OCI-LY1 (cell line): Measurements from ENCODE around the gene TEC.

Experiments
- H2AFZ ChIP-seq: fragments of 200-600 bp; sonication (generic), shearing (Covaris generic); 2 replicates; pipeline ENCODE4 v1.6.0; 2014; ENCODE audit warnings: antibody characterized with exemption, mild to moderate bottlenecking, low read length
- H3F3A ChIP-seq: fragments of 200-600 bp; sonication (generic), shearing (Covaris generic); 2 replicates; pipeline ENCODE4 v1.6.0; 2014; ENCODE audit warnings: mild to moderate bottlenecking, antibody characterized with exemption, low read length, moderate library complexity; ENCODE audit not compliant: insufficient read depth
- H3K27ac ChIP-seq: fragments of 200-600 bp; sonication (generic); 2 replicates; pipeline ENCODE4 v1.5.1; 2014; ENCODE audit warnings: low read length, mixed run types, mild to moderate bottlenecking, low read depth; ENCODE audit not compliant: poor library complexity, severe bottlenecking
- H3K27me3 ChIP-seq: fragments of 200-600 bp; sonication (generic); 2 replicates; pipeline ENCODE4 v1.6.0; 2014; ENCODE audit warnings: antibody characterized with exemption, mild to moderate bottlenecking, low read length, moderate library complexity; ENCODE audit not compliant: insufficient read depth
- H3K36me3 ChIP-seq: fragments of 200-600 bp; sonication (generic); 2 replicates; pipeline ENCODE4 v1.6.1; 2014; ENCODE audit warnings: mild to moderate bottlenecking, antibody characterized with exemption, low read length, moderate library complexity, mixed read lengths; ENCODE audit not compliant: insufficient read depth
- H3K4me1 ChIP-seq: fragments of 200-600 bp; sonication (generic); 2 replicates; pipeline ENCODE4 v1.5.1; 2014; ENCODE audit warnings: mild to moderate bottlenecking, low read length, moderate library complexity; ENCODE audit not compliant: insufficient read depth, severe bottlenecking
- H3K4me2 ChIP-seq: fragments of 200-600 bp; sonication (generic), shearing (Covaris generic); 2 replicates; pipeline ENCODE4 v1.6.1; 2014; ENCODE audit warnings: low read length
- H3K4me3 ChIP-seq: fragments of 200-600 bp; sonication (generic); 2 replicates; pipeline ENCODE4 v1.5.1; 2014; ENCODE audit warnings: low read length, low read depth, mild to moderate bottlenecking, mixed read lengths; ENCODE audit not compliant: poor library complexity, severe bottlenecking
- H3K79me2 ChIP-seq: fragments of 200-600 bp; shearing (Covaris generic); 2 replicates; pipeline ENCODE4 v1.6.1; 2016; ENCODE audit warnings: mixed run types, low read length, mixed read lengths; ENCODE audit not compliant: insufficient read depth
- H3K9ac ChIP-seq: fragments of 200-600 bp; sonication (generic), shearing (Covaris generic); 2 replicates; pipeline ENCODE4 v1.6.1; 2014; ENCODE audit warnings: mild to moderate bottlenecking, low read length, mixed read lengths
- H3K9me2 ChIP-seq: fragments of 200-600 bp; sonication (generic), shearing (Covaris generic); 2 replicates; pipeline ENCODE4 v1.6.1; 2014; ENCODE audit warnings: low read depth, mild to moderate bottlenecking, low read length, mixed read lengths
- H3K9me3 ChIP-seq: fragments of 200-600 bp; shearing (Covaris generic); 2 replicates; pipeline ENCODE4 v1.6.1; 2014; ENCODE audit warnings: low read length, mixed read lengths
- H4K20me1 ChIP-seq: fragments of 200-600 bp; sonication (generic), shearing (Covaris generic); 2 replicates; pipeline ENCODE4 v1.6.0; 2016; ENCODE audit warnings: mild to moderate bottlenecking, low read length; ENCODE audit not compliant: insufficient read depth
- CTCF ChIP-seq: fragments of 200-600 bp; sonication (generic), shearing (Covaris generic); IDR thresholded peaks from 2 replicates; pipeline ENCODE4 v1.5.1; 2017; ENCODE audit warnings: mild to moderate bottlenecking, antibody characterized with exemption, low read length, moderate library complexity, mixed read lengths
- EZH2 ChIP-seq: fragments of 200-600 bp; sonication (generic), shearing (Covaris generic); IDR thresholded peaks from 2 replicates; pipeline ENCODE4 v1.8.0; 2017; ENCODE audit warnings: borderline replicate concordance, mixed run types, mild to moderate bottlenecking, antibody characterized with exemption, low read length, moderate library complexity, mixed read lengths

TEC gene

GRCh38 chr4:48247142-48247877 is 22.3 kb downstream of the TEC start:
- no peak overlapping the region for H3K4me3 ChIP-seq
- H3K27ac ChIP-seq, result no peak overlapping the region
- no peak for TF ChIP-seq CTCF
- TF ChIP-seq EZH2, result no peak
- no peaks in the 10 kb centered on the region for H3F3A ChIP-seq
- H3K36me3 ChIP-seq, result no peaks in the 10 kb centered on the region
- H3K9me3 ChIP-seq, result no peaks in the 10 kb centered on the region
- H3K9me2 ChIP-seq, result no peaks in the 10 kb centered on the region
- H3K9ac ChIP-seq, result no peak overlapping the region
- no peak overlapping the region for H3K4me2 ChIP-seq
- peaks cover 35% of the 10 kb centered on the region for H3K79me2 ChIP-seq
- H2AFZ ChIP-seq, result no peak overlapping the region
- no peaks in the 10 kb centered on the region for H3K27me3 ChIP-seq
- peaks cover 31% of the 10 kb centered on the region for H3K4me1 ChIP-seq
- H4K20me1 ChIP-seq, result no peaks in the 10 kb centered on the region

- no peaks in the 10 kb centered on the region for H3K9me3 ChIP-seq
- H3K4me2 ChIP-seq, result no peak overlapping the region
- H3K27me3 ChIP-seq, result no peaks in the 10 kb centered on the region
- no peaks in the 10 kb centered on the region for H4K20me1 ChIP-seq
- no peaks in the 10 kb centered on the region for H3K36me3 ChIP-seq
- H3K4me1 ChIP-seq, result peaks cover 43% of the 10 kb centered on the region
- H3K27ac ChIP-seq, result no peak overlapping the region
- H3K4me3 ChIP-seq, result no peak overlapping the region
- no peak overlapping the region for H3K9ac ChIP-seq
- no peaks in the 10 kb centered on the region for H3F3A ChIP-seq
- H3K79me2 ChIP-seq, result peaks cover 42% of the 10 kb centered on the region
- no peak overlapping the region for H2AFZ ChIP-seq
- H3K9me2 ChIP-seq, result no peaks in the 10 kb centered on the region
- no peak for TF ChIP-seq CTCF
- TF ChIP-seq EZH2, result no peak
These were observed 25.0 kb downstream of the TEC start for GRCh38 chr4:48244665-48245064.

- no peak overlapping the region for H2AFZ ChIP-seq
- TF ChIP-seq EZH2 (no peak), CTCF (no peak)
- H3K9me2 ChIP-seq, result no peaks in the 10 kb centered on the region
- H3K4me1 ChIP-seq, result peaks cover 43% of the 10 kb centered on the region
- no peaks in the 10 kb centered on the region for H4K20me1 ChIP-seq
- H3K36me3 ChIP-seq, result no peaks in the 10 kb centered on the region
- peaks cover 38% of the 10 kb centered on the region for H3K79me2 ChIP-seq
- no peaks in the 10 kb centered on the region for H3K9me3 ChIP-seq
- H3K27me3 ChIP-seq, result no peaks in the 10 kb centered on the region
- H3K9ac ChIP-seq, result no peak overlapping the region
- no peak overlapping the region for H3K27ac ChIP-seq
- H3F3A ChIP-seq, result no peaks in the 10 kb centered on the region
- H3K4me3 ChIP-seq, result no peak overlapping the region
- no peak overlapping the region for H3K4me2 ChIP-seq
These were observed 25.8 kb downstream of the TEC start for GRCh38 chr4:48243887-48244286.
